GM08714 (cell line): ENCODE measurements around the gene KRT83.
"Not testable (repeated sequence)": the region's sequence is repeated elsewhere in the genome, so short reads cannot be mapped to it uniquely, and the experiment has no call there.

Experiments
- H3K4me3 ChIP-seq: fragments of 200-500 bp; sonication (Bioruptor generic); 2 replicates; pipeline ENCODE4 v1.5.1; 2014; ENCODE audit warnings: mild to moderate bottlenecking, low read length, inconsistent platforms
- ZNF274 ChIP-seq: IDR thresholded peaks from 2 replicates; pipeline ENCODE4 v1.6.1; 2012; ENCODE audit warnings: mild to moderate bottlenecking, low read depth, low read length

Gene KRT83

GRCh38 chr12:52346593-52346992 lies 25.4 kb upstream of the KRT83 start:
- no peak overlapping the region for H3K4me3 ChIP-seq
- no peak for TF ChIP-seq ZNF274

GRCh38 chr12:52345041-52345440 lies 23.8 kb upstream of the KRT83 start:
- H3K4me3 ChIP-seq, result not testable (repeated sequence)

- no peak overlapping the region for H3K4me3 ChIP-seq
- no peak for TF ChIP-seq ZNF274
Observed at GRCh38 chr12:52344111-52344510, 22.9 kb upstream of the KRT83 start.

- no peak overlapping the region for H3K4me3 ChIP-seq
Observed at GRCh38 chr12:52343550-52343949, 22.4 kb upstream of the KRT83 start.

GRCh38 chr12:52342781-52343490 lies 21.7 kb upstream of the KRT83 start:
- no peak for TF ChIP-seq ZNF274
- no peak overlapping the region for H3K4me3 ChIP-seq

More at GRCh38 chr12:52343550-52343949, 22.4 kb upstream of the KRT83 start:
- no peak for TF ChIP-seq ZNF274

- TF ChIP-seq ZNF274, result no peak
- no peak overlapping the region for H3K4me3 ChIP-seq
Observed at GRCh38 chr12:52341066-52341580, 19.9 kb upstream of the KRT83 start.

GRCh38 chr12:52338241-52338960 lies 17.2 kb upstream of the KRT83 start:
- H3K4me3 ChIP-seq, result no peak overlapping the region
- no peak for TF ChIP-seq ZNF274

GRCh38 chr12:52337054-52337453 lies 15.9 kb upstream of the KRT83 start:
- TF ChIP-seq ZNF274, result no peak
- no peak overlapping the region for H3K4me3 ChIP-seq

- no peak for TF ChIP-seq ZNF274
- H3K4me3 ChIP-seq, result no peak overlapping the region
Observed at GRCh38 chr12:52336641-52337040, 15.4 kb upstream of the KRT83 start.

- TF ChIP-seq ZNF274, result no peak
- H3K4me3 ChIP-seq, result no peak overlapping the region
Observed at GRCh38 chr12:52335598-52336262, 14.5 kb upstream of the KRT83 start.

GRCh38 chr12:52334185-52334584 lies 13.0 kb upstream of the KRT83 start:
- H3K4me3 ChIP-seq, result no peak overlapping the region
- no peak for TF ChIP-seq ZNF274

GRCh38 chr12:52333321-52333720 lies 12.1 kb upstream of the KRT83 start:
- TF ChIP-seq ZNF274, result no peak
- no peak overlapping the region for H3K4me3 ChIP-seq

- H3K4me3 ChIP-seq, result no peak overlapping the region
- no peak for TF ChIP-seq ZNF274
Observed at GRCh38 chr12:52332381-52332780, 11.2 kb upstream of the KRT83 start.

- TF ChIP-seq ZNF274, result no peak
- no peak overlapping the region for H3K4me3 ChIP-seq
Observed at GRCh38 chr12:52331833-52332232, 10.6 kb upstream of the KRT83 start.

GRCh38 chr12:52331039-52331438 lies 9.8 kb upstream of the KRT83 start:
- H3K4me3 ChIP-seq, result no peak overlapping the region
- no peak for TF ChIP-seq ZNF274
